Heart left ventricle (tissue), 13 donors: ENCODE data around the gene UQCR11.

ENCODE experiments used
- CTCF ChIP-seq, 12 donors: fragments of 200-600 bp; sonication (generic) in 4 of 12; IDR thresholded peaks; one replicate each; pipeline versions ENCODE4 v1.5.0 to v1.8.0; 2018 to 2022; ENCODE audit warnings: antibody characterized with exemption in 12 of 12, mild to moderate bottlenecking in 5 of 12
- POLR2A ChIP-seq, 2 donors: fragments of 450-650 bp; IDR thresholded peaks; one replicate each; pipeline ENCODE4 v1.6.1; 2017; ENCODE audit warnings: antibody characterized with exemption in 2 of 2, mild to moderate bottlenecking in 2 of 2, moderate library complexity in 2 of 2
- donor health status: ischemic (EF 13 %, LVEDD 7.1; RV severe dilation, severe dysfunction).
- donor health status: DM: no; HTN: yes; CAD: no.
- donor health status: DM: no; HTN: no; CAD: no.
- donor health status: ischemic (EF 25% LVEDD 6.9; RV normal size, moderate dysfunction).
- donor health status: ischemic (EF 25% LVEDD 5.7; RV mildly dilated, moderate dysfunction).
- donor health status: ischemic (EF 35%, LVEDD 5.7; RV mildly dilated, moderate dysfunction).
- donor health status: nonischemic (EF 11% LVEDD 7.7; RV severe dilation, severe dysfunction).
- donor health status: DM: yes; HTN: yes; CAD: no.
- donor health status: PGD.
- donor health status: ischemic (EF 29% LVEDD 5.4; RV normal size, mild dysfunction).
- donor health status: nonischemic (EF 23%, LVEDD 6.1; RV moderate dilation, normal function).

- TF ChIP-seq CTCF (IDR thresholded peaks at IDR 0.05) (no peak), POLR2A (IDR thresholded peaks at IDR 0.05) (no peak)
Measured at GRCh38 chr19:1554968-1555367, 50.3 kb downstream of the UQCR11 start.
